Activated gamma-delta T cell treated with Interleukin-2 at 50 U/mL for 16 hours (primary cell): ENCODE data around the gene B4GALT2.

ENCODE experiments used
- DNase-seq: peaks from one replicate; pipeline ENCODE4 v3.0.0-alpha.2; 2020

The B4GALT2 gene

DNA sequence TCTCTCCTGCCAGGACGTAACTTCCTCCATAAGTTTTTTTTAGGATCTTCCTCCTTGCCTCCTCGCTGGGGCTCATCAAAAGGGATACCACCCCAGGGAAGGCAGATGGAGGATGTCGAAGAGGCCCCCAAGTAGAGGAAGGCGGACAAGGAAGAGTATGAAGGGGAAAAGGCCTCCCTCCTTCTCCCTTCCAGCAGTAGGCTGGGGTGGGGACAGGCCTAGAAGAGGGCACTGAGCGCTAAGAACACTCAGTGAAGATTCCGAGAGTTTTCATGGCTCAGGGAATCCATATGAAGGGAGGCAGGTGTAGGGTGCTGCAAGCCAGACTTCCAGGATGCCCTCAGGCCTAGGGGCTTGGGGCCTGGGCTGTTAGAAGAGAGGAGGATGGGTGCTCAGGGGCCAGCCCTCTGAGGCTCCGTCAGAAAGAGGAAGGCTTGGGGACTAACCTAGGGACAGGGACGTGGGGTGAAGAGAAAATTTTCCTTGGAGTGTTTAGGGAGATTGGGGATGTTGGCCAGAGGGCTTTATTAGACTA is 54.1 kb downstream of the B4GALT2 start:
- no peak for DNase-seq

DNA sequence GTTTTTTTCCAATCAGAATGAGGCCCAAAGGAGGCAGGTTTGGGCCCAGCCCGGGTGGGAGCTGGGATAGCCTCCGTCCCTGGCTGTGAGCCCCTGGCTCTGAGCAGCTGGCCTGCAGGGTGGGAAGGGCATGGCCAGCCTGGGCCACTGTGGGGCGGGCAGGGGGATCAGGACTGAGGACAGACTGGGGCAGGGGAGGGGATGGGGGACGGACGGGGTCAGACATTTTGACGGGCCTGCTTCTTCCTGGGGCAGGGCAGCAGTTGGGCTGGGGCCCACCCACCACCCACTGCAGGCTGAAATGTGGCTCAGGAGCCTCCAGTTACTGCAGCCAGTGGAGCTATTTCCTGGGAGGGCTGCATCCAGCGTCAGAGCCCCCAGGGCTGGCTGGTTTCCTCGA is 54.7 kb downstream of the B4GALT2 start:
- no peak for DNase-seq

DNA sequence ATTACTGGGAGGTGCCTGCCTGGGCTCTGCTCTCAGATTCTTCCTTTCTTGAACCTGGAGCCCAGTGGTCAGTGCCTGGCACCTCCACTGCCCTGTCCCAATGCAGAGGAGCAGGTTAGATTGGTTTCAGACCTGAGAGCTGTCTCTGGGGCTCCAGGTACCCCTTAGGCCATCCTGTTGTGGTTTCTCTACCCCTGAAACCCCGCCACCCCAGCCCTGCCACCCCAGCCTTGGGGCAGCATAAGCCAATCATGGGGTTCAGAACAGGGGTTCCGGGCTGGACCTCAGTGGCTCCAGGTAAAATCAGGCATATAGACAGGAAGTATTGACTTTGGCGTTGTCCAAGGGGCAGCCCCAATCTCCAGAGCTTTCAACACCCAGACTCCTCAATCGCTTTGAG is 55.4 kb downstream of the B4GALT2 start:
- no peak for DNase-seq

DNA sequence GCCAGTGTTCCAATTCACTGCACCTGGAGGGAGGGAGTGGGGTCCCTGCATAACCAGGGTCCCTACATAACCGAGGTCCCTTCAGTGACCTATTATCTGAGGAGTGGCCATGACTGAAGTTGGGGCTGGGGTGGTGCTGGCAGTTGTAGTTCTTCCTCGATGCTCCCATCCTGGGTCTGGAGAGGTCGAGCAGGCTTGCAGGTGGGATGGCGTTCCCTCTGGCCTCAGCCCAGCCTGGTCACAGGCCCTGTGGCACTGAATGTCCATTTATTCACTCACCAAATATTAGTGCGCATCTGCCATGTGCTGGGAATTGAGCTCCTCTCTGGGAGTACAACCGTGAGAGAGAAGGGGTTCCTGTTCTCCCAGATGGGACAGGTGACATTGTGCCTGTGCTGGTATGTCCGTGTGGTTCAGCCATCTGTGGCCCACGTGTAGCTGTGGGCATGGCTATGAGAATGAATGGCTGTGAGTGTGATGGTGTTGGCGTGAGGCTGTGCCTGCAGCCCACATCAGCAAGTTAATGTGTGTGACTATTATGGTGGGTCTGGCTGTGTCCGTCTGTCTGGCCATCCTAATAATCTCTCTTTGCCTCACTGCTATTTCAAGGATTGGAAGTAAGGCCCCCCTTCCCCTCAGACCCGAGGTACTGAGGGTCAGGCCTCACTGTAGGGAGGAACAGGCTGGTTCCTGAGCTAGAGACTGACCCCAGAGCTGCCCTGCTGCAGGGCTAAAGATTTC is 56.1 kb downstream of the B4GALT2 start:
- no peak for DNase-seq

DNA sequence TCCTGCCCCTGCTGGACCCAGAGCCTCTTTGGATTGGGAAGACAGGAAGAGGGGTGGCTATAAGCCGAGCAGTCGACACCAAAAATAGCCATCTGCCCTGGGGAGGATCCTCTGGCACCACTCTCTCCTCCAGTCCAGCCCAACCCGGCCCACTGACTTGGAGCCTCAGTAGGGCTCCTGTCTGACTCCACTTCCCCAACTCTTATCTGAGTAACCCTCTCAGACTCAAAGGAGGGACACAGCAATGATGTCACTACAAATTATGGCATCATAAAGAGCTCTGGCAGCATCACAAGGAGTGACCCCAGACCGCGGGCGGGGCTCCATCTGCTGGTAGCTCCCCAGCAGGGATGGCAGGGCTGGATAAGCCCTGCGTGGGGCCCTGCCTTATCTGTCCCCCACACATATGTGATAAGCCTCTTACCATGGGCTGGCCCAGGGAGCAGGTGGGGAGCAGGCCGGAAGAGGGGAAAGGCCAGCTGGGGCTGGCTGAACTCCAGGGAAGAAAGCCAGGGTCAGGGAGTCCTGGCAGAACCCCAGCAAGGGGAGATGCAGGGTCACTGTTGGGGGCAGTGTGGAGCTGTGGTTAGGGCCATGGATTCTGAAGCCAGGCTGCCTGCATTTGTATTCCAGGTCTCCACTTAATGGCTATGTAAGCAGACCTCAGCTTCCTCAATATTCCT is 56.9 kb downstream of the B4GALT2 start:
- DNase-seq = no peak

DNA sequence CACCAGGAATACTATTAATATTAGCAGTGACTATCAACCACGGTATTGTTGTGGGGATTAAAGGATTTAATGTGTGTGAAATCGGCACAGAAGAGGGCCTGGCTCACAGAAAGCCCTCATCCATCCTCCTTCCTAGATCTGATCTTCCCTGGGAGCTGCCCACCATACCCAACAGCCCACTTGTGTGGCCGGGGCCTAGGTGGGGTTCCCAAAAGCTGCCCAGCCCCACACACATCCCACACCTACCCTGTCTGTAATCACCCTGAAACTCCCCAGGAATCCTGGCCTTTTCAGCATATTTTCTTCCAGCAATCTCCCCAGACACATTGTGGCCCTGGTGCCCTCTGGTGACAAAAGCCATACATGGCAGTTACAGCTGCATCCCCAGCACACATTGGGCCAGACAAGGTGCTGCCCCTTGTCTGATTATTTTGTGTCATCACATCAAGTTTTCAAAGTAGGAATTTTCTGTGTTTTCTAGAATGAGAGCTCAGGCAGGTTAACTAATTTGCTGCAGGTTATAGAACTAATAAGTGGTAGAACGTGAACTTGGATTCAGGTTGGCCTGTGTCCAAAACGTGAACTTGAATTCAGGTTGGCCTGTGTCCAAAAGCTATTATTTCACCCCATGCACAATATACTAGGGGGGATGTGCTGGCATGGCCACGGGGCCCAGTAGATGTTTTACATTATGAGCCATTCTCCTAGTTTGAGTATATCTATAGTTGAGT is 57.6 kb downstream of the B4GALT2 start:
- peak; percentile 64 for DNase-seq

DNA sequence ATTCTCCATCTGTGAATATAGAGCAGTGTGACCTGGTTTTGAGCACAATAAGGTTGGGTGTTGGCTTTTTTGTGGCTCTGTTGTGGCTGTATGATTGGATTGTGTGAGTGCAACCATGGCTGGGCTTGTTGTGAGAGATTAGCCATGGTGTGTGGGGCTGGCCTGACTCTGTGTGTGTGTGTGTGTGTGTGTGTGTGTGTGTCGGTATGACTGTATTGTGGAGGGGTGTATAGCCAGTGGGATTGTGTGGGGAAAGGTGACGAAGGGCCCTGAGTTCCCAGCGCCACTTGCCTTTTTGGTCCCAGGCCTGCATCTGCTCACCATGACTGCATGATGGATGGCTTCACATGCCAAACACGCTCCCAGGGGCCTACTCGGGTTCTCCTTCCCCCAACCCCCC is 58.1 kb downstream of the B4GALT2 start:
- DNase-seq = no peak

DNA sequence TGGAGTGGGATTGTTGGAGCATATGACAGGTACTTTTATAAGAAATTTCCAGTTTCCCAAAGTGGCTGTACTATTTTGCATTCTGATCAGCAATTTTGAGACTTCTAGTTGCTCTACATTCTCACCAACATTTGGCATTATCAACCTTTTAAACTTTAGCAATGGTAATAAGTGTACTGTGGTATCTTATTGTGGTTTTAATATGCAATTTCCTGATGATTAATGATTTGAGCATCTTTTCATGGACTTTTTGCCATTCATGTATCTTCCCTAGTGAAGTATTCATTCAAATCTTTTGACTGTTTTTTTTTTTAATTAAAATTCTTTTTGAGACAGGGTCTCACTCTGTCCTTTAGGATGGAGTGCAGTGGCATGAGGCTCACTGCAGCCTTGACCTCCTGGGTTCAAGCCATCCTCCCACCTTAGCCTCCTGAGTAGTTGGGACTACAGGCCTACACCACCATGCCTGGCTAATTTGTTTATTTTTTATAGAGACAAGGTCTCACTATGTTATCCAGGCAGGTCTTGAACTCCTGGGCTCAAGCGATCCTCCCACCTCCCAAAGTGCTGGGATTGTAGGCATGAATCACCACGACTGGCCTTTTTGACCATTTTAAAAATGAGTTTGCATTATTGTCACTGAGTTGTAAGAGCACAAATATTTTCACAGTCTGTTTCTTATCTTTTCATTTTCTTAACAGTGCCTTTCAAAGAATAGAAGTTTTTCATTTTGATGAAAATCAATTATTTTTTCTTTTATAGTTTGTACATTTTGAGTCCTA is 60.1 kb downstream of the B4GALT2 start:
- no peak for DNase-seq

DNA sequence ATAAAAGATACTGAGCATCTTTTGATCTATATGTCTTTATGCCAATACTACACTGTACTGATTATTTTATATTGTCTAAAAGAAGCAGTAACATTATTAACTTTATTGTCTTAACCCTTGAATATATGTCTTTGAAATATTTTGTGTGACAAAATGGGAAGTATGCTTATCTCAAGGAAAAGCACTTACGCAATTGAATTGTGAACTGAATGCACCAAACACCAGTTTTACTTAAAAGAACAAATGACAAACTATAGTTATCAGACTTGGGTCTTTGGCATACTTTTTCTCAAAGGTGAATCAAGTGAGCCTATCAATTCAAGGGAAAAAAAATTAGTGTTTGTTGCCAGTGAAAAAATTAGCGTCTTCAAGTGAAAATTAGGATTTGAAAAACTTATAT is 61.4 kb downstream of the B4GALT2 start:
- no peak for DNase-seq
